ENCODE measurements around the gene B3GALT5. TPM values are rescaled to one million over a fixed set of nuclear protein-coding genes. Genes with fewer than 3 reads are reported as not detected.
"Not testable (repeated sequence)": the region's sequence is repeated elsewhere in the genome, so short reads cannot be mapped to it uniquely, and the experiment has no call there.

B3GALT5 gene
- total RNA-seq, 1 experiment from 2014 or later: 0.48 TPM

DNA sequence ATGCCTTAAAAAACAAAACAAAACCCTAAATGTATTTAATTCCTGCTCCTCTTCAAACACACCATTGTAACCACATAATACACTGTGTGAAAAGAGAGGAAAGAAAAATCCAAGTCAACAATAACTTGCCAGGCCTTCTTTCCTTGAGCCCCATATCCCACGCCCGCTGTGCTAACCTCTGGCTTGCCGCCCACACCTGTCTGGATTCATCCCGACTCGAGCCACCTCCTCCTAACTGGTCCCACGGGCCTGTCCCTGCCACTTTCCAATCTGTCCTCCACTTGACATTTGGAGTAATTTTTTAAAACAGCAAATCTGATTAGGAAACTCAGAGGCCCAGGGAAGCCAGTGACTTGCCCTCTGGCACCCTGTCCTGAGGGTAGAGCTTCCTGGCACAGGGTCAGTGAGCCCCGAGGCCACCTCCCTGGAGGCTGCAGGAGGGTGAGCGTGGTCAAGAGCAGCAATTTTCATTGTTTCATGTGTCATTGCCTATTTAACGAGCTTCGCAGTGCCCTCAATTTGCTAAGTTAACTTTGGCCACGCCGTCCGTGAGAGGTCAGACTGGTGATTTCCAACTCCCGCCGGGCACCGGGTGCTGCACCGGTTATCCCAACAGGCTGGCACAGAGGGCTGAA is 54.1 kb downstream of the B3GALT5 start:
- DNase-seq (ENCODE audit: low spot score): no peak

- DNase-seq (ENCODE audit: low spot score): no peak
Measured at GRCh38 chr21:39667353-39667891, 54.7 kb downstream of the B3GALT5 start.

- no peak for DNase-seq (ENCODE audit: low spot score)
Measured at GRCh38 chr21:39668369-39668768, 55.6 kb downstream of the B3GALT5 start.

DNA sequence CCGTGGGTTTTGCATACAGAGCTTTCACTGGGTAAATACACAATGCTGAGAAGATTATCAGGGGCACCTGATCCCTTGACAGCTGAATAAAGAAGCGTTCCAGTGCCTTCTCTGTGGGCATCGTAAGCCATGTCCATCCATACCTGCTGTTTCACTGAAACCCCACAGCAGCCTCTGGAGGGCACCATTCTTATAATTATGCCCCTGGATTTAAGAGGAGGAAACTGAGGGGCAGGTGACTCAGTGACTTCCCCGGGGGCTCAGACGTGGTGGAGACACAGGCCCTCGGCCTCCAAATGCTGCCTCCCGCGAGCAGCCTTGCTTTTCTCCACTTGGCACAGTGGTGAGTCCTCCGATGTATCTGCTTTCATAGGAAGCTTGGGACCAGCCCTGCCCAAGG is 56.7 kb downstream of the B3GALT5 start:
- DNase-seq (ENCODE audit: low spot score): no peak

GRCh38 chr21:39669976-39670661 is 57.4 kb downstream of the B3GALT5 start:
- no peak for DNase-seq (ENCODE audit: low spot score)

DNA sequence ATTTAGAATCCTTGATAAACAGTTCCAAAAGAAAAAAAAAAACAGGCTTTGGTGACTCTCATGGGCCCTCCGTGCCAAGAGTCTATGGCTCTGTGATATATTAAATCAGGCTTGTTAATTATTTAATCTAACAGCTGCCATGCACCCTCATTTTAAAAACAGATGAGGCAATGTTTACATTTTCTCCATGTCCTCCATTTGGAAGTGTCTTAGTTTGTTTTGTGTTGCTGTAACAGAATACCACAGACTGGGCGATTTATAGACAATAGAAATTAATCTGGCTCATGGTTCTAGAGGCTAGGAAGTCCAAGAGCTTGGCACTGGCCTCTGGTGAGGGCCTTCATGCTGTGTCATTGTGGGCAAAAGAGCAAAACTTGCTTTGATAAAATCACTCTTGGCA is 58.0 kb downstream of the B3GALT5 start:
- DNase-seq (ENCODE audit: low spot score): no peak

- no peak for DNase-seq (ENCODE audit: low spot score)
Measured at GRCh38 chr21:39671986-39672385, 59.2 kb downstream of the B3GALT5 start.

- DNase-seq (ENCODE audit: low spot score): no peak
Measured at GRCh38 chr21:39673163-39673562, 60.4 kb downstream of the B3GALT5 start.

DNA sequence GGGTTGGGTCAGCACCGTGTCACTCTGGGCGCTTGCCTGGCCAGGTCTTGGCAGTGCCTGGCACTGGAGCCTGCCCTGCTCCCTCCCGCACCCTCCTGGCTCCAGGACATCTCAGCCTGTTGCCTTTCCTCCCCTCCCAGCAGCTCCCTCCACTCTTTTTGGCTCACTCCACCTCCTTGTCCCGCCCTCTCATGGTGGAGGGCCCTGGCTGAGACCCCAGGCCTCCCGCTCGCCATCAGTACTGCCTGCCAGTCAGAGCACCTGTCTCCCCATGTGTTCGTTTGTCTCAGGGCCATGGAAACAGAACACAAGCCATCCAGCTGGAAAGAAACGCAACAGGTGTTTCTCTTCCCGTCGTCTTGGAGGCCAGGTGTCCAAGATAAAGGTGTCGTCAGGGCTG is 61.0 kb downstream of the B3GALT5 start:
- no peak for DNase-seq (ENCODE audit: low spot score)

- DNase-seq (ENCODE audit: low spot score): no peak
Measured at GRCh38 chr21:39674801-39675200, 62.1 kb downstream of the B3GALT5 start.

- no peak for DNase-seq (ENCODE audit: low spot score)
Measured at GRCh38 chr21:39675590-39675989, 62.9 kb downstream of the B3GALT5 start.

GRCh38 chr21:39675993-39676661 is 63.4 kb downstream of the B3GALT5 start:
- no peak for DNase-seq (ENCODE audit: low spot score)

- no peak for DNase-seq (ENCODE audit: low spot score)
Measured at GRCh38 chr21:39680216-39680615, 67.5 kb downstream of the B3GALT5 start.

- DNase-seq (ENCODE audit: low spot score): no peak
Measured at GRCh38 chr21:39681257-39681656, 68.5 kb downstream of the B3GALT5 start.

DNA sequence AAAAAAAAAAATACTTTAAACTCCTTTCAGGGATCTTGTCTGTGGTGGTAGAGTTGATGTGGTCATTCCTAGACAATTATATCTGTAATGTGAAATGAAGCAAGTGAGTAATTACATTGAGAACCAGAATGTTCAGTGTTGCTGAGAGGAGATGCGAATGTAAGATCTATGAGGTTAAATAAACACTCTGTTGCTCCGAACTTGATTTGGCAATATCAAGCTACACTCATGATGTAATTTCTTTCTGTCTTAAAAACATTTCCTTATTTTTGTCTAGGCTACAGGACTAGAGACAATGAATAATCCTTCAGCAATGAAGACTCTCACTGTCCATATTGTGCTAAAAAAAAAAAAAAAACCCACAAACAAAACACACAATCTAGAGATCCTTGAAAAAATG is 69.1 kb downstream of the B3GALT5 start:
- no peak for DNase-seq (ENCODE audit: low spot score)

DNA sequence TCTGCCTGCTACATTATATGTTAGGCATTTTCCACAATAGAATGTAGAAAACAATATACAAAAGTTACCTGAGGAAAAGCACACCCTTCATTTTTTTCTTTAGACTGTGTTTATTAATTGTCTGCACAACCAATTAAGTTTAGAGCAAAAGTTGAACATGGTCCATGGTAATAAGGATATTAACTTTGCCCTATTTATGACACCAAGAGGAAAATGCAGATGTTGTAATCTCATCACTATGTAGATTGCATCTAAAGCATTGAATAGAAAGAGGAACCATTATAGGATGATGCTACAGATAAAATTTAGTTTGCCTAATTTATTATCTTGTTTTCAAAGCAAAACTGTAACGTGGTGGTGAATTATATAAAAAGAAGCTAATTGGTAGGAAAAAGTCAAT is 72.5 kb downstream of the B3GALT5 start:
- no peak for DNase-seq (ENCODE audit: low spot score)

GRCh38 chr21:39685991-39686390 is 73.3 kb downstream of the B3GALT5 start:
- DNase-seq (ENCODE audit: low spot score): no peak

- no peak for DNase-seq (ENCODE audit: low spot score)
Measured at GRCh38 chr21:39686646-39687468, 74.1 kb downstream of the B3GALT5 start.

- no peak for DNase-seq (ENCODE audit: low spot score)
Measured at GRCh38 chr21:39688010-39688409, 75.3 kb downstream of the B3GALT5 start.

DNA sequence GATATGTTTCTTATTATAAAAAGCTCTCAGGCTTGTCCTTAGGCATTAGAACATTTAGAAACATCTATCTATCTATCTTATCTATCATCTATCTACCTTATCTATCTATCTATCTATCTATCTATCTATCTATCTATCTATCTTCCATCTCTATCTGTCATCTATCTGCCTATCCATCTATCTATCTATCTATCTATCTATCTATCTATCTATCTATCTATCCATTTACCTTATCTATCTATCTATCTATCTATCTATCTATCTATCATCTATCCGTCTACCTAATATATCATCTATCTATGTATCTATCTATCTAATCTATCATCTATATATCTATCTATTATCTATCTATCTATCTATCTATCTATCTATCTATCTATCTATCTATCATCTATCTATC is 77.1 kb downstream of the B3GALT5 start:
- DNase-seq (ENCODE audit: low spot score): not testable (repeated sequence)

GRCh38 chr21:39690454-39690853 is 77.7 kb downstream of the B3GALT5 start:
- no peak for DNase-seq (ENCODE audit: low spot score)

DNA sequence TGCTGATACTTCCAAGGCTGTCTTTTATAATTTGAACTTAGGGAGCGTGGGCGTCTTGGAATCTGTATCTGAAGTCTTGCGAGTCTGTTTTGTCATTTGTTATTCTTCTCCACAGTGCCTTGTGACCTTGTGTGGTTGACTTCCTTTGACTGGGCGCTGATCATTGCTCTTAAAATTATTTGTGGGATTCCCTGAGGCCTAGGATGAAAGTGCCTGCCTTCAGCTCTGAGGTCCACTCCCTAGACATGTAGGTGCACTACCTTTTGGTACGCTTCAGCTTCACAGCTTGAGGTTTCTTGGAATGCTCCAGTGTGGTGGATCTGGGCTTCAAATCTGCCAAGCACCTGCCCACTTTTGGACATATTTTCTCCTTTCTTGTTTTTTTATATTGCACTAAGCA is 82.0 kb downstream of the B3GALT5 start:
- no peak for DNase-seq (ENCODE audit: low spot score)

All from A172 (cell line).